Fibroblast of skin of right quadriceps (primary cell): ENCODE results near the gene COL6A3.
A peak's percentile ranks its signal among the peaks of the same experiment; 100 is the strongest.

Experiments
- DNase-seq: peaks from one replicate; pipeline ENCODE4 v3.0.0-alpha.2; 2013

Gene COL6A3, protein sequence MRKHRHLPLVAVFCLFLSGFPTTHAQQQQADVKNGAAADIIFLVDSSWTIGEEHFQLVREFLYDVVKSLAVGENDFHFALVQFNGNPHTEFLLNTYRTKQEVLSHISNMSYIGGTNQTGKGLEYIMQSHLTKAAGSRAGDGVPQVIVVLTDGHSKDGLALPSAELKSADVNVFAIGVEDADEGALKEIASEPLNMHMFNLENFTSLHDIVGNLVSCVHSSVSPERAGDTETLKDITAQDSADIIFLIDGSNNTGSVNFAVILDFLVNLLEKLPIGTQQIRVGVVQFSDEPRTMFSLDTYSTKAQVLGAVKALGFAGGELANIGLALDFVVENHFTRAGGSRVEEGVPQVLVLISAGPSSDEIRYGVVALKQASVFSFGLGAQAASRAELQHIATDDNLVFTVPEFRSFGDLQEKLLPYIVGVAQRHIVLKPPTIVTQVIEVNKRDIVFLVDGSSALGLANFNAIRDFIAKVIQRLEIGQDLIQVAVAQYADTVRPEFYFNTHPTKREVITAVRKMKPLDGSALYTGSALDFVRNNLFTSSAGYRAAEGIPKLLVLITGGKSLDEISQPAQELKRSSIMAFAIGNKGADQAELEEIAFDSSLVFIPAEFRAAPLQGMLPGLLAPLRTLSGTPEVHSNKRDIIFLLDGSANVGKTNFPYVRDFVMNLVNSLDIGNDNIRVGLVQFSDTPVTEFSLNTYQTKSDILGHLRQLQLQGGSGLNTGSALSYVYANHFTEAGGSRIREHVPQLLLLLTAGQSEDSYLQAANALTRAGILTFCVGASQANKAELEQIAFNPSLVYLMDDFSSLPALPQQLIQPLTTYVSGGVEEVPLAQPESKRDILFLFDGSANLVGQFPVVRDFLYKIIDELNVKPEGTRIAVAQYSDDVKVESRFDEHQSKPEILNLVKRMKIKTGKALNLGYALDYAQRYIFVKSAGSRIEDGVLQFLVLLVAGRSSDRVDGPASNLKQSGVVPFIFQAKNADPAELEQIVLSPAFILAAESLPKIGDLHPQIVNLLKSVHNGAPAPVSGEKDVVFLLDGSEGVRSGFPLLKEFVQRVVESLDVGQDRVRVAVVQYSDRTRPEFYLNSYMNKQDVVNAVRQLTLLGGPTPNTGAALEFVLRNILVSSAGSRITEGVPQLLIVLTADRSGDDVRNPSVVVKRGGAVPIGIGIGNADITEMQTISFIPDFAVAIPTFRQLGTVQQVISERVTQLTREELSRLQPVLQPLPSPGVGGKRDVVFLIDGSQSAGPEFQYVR (N-terminal part only)

GRCh38 chr2:237413777-237414661, at the start of gene COL6A3:
Gene COL6A3, minus strand, starts transcription at chr2:237414164. Its CDS starts 17,347 bp downstream, at chr2:237396817.
- peak; percentile 97 for DNase-seq

DNA sequence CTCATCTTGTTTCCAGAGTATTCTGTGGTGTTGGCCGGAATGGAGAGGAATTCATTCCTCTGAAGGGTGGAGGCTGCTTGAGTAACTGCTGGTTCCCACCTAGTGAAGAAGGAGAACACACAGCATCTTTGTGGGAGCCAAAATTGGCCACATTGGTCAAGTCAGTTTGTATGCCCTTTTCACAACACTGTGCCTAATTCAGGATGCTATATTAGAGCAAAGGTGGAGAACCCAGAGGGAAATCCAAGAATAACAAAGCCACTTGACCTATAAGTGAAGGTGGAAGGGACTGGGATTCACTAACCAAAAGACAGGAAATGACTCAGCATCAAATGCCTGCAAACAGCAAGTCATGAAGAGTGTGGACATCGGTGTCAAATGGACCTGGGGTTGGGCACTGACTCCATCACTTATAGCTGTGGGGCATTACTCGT, 45.8 kb upstream of the COL6A3 start:
- peak; percentile 80 for DNase-seq

DNA sequence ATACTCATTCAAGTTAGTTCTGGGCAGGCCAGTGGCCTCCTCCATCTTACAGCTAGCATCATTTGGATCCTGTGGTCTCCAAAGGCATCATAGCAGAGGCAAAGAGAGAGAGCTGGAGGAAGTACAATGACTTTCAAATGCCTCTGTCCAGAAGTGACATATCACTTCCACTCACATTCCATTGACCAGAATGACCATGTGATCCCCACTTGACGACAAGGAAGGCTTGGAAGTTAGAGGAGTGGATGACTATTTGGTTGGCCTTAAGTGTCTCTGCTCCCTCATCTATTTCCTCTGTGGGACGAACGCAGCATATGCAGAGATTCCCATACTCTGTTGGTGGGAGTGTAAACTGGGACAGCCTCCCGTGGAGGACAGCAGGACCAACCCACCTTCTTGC, 45.3 kb upstream of the COL6A3 start:
- no peak for DNase-seq

- no peak for DNase-seq
These were observed 44.6 kb upstream of the COL6A3 start for GRCh38 chr2:237458519-237458918.

GRCh38 chr2:237457388-237457941, 43.5 kb upstream of the COL6A3 start:
- no peak for DNase-seq

GRCh38 chr2:237456200-237456843, 42.4 kb upstream of the COL6A3 start:
- DNase-seq: peak; percentile 69

DNA sequence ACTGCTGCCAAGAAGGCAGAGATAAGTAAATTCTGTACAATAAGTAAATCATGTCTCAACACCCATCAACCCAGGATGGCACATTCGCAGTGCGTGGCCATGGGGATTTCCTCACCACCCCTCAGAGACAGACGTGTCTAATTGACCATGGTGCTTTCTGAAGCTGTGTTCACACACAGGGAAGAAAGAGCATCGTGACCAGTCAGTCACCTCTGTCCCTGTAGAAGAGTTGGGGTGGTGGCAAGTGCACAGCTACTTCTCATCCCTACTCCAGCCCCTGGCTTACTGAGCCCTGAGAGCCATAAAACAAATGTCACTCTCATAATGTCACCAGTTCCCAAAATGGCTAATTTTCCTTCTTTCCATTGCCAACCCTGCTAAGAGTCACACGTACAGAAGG, 41.8 kb upstream of the COL6A3 start:
- no peak for DNase-seq

DNA sequence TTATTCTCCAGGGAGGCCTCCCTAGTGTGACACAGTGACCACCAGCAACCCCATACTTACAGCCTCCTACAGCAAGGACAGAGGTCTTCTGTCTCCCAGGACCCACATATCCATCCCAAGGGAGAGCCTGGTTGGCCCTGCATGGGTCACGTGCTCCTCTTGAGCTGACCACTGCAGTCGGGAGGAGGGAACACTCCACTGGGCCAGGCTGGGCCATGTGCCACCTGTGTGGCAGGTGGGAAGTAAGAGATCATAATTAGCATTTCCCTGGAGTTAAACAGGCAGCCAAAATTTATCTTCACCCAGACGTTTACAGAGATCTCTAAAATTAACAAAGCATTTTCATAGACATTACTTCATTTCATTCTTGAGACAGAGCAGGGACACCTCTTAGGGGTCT, 39.7 kb upstream of the COL6A3 start:
- no peak for DNase-seq

GRCh38 chr2:237452861-237453260, 38.9 kb upstream of the COL6A3 start:
- peak; percentile 46 for DNase-seq

DNA sequence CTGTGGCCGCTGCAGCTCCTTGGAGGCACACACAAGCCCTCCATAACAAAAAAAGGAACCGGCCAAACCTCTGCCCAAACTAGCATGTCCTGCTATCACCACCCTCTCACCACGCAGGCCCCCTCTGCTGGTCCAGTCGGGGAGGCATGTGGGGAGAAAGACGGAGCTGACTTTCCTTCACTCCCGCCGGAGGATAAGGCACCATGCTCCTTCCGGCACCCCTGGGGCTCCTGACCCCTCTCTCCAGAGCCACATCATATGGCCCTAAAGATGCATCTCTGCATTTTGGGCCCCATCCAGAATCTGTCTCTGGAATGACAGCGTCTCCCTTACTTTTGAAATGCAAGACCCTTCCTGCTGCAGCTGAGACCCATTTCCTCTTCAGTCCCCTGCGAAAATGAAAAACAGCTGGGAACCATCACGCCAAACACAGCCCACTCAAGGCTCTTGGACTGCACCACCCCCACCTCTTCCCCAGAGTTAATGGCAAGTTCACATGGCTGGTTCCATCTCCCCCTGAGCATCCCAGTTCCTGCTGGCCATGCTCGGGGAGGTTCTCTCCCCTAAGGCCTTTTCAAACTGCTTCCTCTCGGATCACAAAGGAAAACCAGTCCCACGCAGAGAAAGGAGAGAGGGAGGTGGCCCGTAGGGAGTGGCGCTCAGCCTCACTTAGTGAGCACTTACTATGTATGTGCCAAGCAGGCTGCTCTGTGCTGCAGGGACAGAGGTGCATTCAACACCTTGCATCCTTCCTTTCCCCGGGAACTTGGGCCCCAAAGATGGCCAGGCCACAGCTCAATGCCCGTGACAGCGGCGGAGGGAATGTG, 37.9 kb upstream of the COL6A3 start:
- DNase-seq: peak; percentile 76

DNA sequence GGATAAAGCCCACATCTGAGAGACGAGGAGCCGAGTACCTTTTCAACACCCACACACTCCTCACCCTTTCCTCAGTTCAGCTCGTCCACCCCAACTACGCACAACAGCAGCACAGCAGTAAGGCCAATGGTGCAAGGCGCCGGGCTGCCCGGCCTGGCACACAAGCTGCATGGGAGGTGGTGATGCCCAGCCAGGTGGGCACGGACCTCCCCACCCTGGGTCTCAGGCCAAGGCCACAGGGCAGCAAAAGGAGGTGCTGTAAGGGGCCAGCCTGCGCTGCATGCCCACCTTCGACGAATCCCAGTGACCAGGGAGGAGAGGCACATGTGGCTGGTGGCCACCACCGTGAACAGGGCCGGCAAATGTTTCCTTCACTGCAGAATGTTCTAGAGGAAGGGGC, 36.6 kb upstream of the COL6A3 start:
- DNase-seq: no peak

- no peak for DNase-seq
These were observed 36.1 kb upstream of the COL6A3 start for GRCh38 chr2:237450108-237450507.

- no peak for DNase-seq
These were observed 35.4 kb upstream of the COL6A3 start for GRCh38 chr2:237449193-237449881.

DNA sequence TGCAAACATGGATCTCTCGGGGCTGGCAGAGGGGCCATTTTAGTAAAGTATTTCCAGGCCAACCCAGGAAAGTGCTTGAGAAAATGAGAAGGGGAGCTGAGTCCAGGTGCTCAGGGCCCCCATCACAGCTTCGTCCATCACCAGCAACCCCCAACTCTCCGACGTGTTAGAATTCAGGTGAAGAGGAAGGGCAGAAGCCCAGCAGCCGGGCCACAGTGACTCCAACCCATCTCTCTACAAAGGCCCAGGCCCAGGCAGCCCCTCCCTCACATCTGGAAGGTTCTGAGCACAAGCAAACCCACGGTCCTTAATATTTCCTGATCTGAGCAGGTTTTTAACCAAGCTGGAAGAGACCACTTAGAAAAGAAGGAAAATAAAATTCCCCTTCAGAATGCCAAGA, 34.7 kb upstream of the COL6A3 start:
- no peak for DNase-seq

DNA sequence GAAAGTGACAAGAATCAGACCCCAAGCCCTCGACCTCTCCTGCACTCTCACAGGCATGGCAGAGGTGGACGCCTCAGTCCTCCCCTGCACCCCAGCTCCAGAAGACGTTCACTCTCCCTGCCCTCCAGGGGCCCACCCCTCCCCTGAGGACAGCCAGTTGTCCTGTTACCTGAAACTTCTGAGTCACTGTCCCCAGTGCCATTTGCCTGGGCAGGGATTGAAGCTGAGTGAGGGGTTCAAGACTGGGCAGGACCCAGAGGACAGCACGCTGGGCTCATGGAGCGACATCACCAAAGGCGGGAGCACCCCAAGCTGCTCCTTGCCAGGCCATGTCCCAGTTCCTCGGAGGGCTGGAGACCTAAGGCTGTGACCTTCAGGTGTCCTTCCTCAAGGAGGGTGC, 34.2 kb upstream of the COL6A3 start:
- no peak for DNase-seq

GRCh38 chr2:237447496-237447895, 33.5 kb upstream of the COL6A3 start:
- DNase-seq: no peak

- peak; percentile 33 for DNase-seq
These were observed 32.3 kb upstream of the COL6A3 start for GRCh38 chr2:237446338-237446665.

GRCh38 chr2:237445611-237446337, 31.8 kb upstream of the COL6A3 start:
- DNase-seq: no peak

GRCh38 chr2:237444071-237444470, 30.1 kb upstream of the COL6A3 start:
- DNase-seq: no peak
